HEK293 (cell line): ENCODE measurements around the gene TPST1.

Source experiments
- CTCF ChIP-seq: fragments of 450-650 bp; formaldehyde crosslinking; IDR thresholded peaks from 2 replicates; pipeline ENCODE4 v1.5.1; 2016; ENCODE audit warnings: missing biosample characterization, missing genetic modification characterization
- ZNF133 ChIP-seq: fragments of 450-650 bp; formaldehyde crosslinking; IDR thresholded peaks from 2 replicates; pipeline ENCODE4 v1.5.1; 2016; ENCODE audit warnings: missing biosample characterization, missing genetic modification characterization
- ZNF302 ChIP-seq: fragments of 450-650 bp; formaldehyde crosslinking; IDR thresholded peaks from 2 replicates; pipeline ENCODE4 v1.5.1; 2016; ENCODE audit warnings: missing biosample characterization, missing genetic modification characterization, low read depth
- ZNF350 ChIP-seq: fragments of 450-650 bp; formaldehyde crosslinking; IDR thresholded peaks from 2 replicates; pipeline ENCODE4 v1.5.0; 2017; ENCODE audit warnings: missing biosample characterization, mild to moderate bottlenecking, missing genetic modification characterization
- ZNF571 ChIP-seq: fragments of 450-650 bp; formaldehyde crosslinking; IDR thresholded peaks from 2 replicates; pipeline ENCODE4 v1.5.0; 2017; ENCODE audit warnings: missing biosample characterization, missing genetic modification characterization
- ZNF629 ChIP-seq: fragments of 450-650 bp; formaldehyde crosslinking; IDR thresholded peaks from 2 replicates; pipeline ENCODE4 v1.5.1; 2017; ENCODE audit warnings: missing biosample characterization, missing genetic modification characterization
- ZSCAN23 ChIP-seq: fragments of 450-650 bp; formaldehyde crosslinking; IDR thresholded peaks from 2 replicates; pipeline ENCODE4 v1.5.1; 2016; ENCODE audit warnings: missing biosample characterization, missing genetic modification characterization
- TF ChIP-seq, protein P1 (sequence below): fragments of 450-650 bp; formaldehyde crosslinking; IDR thresholded peaks from 2 replicates; pipeline ENCODE4 v1.5.1; 2016; ENCODE audit warnings: missing biosample characterization, missing genetic modification characterization, low read depth

- TF ChIP-seq CTCF (tag by site-specific recombination) (no peak), ZNF571 (tag by site-specific recombination) (no peak), ZNF133 (tag by site-specific recombination) (no peak), ZNF302 (no peak), ZNF350 (tag by site-specific recombination) (no peak), ZSCAN23 (no peak), ZNF629 (tag by site-specific recombination) (no peak)
- TF ChIP-seq, protein P1, sequence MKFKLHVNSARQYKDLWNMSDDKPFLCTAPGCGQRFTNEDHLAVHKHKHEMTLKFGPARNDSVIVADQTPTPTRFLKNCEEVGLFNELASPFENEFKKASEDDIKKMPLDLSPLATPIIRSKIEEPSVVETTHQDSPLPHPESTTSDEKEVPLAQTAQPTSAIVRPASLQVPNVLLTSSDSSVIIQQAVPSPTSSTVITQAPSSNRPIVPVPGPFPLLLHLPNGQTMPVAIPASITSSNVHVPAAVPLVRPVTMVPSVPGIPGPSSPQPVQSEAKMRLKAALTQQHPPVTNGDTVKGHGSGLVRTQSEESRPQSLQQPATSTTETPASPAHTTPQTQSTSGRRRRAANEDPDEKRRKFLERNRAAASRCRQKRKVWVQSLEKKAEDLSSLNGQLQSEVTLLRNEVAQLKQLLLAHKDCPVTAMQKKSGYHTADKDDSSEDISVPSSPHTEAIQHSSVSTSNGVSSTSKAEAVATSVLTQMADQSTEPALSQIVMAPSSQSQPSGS (tag by site-specific recombination) = no peak
These were observed 172.6 kb downstream of the TPST1 start for GRCh38 chr7:66377714-66378113.
